ENCODE data around the gene ZDHHC24. TPM values are rescaled to one million over a fixed set of nuclear protein-coding genes. Genes with fewer than 3 reads are reported as not detected.

Gene ZDHHC24
- total and polyA plus RNA-seq, 8 donors: 2.6 to 73.9 (median 7.3) TPM

DNA sequence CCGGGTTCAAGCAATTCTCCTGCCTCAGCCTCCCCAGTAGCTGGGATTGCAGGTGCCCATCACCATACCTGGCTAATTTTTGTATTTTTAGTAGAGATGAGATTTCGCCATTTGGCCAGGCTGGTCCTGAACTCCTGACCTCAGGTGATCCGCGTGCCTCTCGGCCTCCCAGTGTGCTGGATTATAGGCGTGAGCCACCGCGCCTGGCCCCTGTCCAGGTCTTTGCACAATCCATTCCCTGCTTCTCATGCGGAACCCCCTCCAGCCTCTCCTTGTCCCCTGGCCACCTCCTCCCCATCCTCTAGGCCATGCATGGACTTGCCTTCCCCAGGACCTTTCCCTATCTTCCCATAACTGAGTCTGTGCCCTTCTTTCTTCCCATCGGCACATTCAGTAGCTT is 56.9 kb downstream of the ZDHHC24 start:
- DNase-seq: no peak
- WGBS, 5 donors: 85 to 95% (median 91%) methylated on average over 10 of the region's 10 CpGs

DNA sequence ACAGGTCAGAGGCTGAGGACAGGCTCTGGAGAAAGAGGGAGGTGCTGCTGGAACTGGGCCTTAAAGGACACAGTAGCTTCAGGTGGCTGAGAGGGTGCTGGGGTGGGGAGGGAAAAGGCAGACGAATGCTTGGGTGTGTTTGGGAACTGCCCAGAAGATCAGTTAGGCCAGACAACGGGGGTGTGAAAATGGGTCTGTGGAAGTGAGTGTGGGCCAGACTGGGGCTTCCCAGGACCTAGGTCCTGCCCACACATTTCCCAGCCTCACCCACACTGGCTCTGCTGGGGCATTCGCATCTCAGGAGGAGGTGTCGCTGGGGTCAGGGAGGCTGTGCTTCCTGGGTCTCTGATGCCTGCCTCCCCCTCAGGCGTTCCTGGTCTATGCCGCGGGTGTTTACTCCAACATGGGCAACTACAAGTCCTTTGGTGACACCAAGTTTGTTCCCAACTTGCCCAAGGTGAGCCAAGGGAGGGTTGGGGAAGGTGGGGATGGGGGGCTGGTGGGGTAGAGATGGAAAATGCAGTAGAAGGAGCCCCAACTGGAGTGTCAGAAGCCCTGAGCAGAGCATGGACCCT is 61.0 kb downstream of the ZDHHC24 start:
- H3K36me3 ChIP-seq: peaks cover 24 to 76% (median 75%) of the 10 kb centered on the region in 4 donors
- H3K9me3 ChIP-seq: no peaks in the 10 kb centered on the region
- no peak for TF ChIP-seq POLR2A (IDR thresholded peaks at IDR 0.05)
- TF ChIP-seq EP300 (IDR thresholded peaks at IDR 0.05): no peak
- no peak for TF ChIP-seq POLR2AphosphoS5 (IDR thresholded peaks at IDR 0.05)
- TF ChIP-seq CTCF (IDR thresholded peaks at IDR 0.05): no peak
- no peaks in the 10 kb centered on the region for H3K27me3 ChIP-seq
- H3K4me1 ChIP-seq: peaks cover 0 to 12% (median 10%) of the 10 kb centered on the region in 4 donors
- H3K27ac ChIP-seq: no peak overlapping the region
- no peak for DNase-seq
- intact Hi-C loops (cut with DNase I; ENCODE audit: low total_unique reads): no loop called here
- 82 to 88% (median 86%) methylated on average over 5 to 7 of the region's 7 CpGs for WGBS, 5 donors
- H3K4me3 ChIP-seq: no peak overlapping the region

More for the DNA sequence above, 56.9 kb downstream of the ZDHHC24 start:
- H3K27me3 ChIP-seq: no peaks in the 10 kb centered on the region
- H3K4me1 ChIP-seq: no peaks in the 10 kb centered on the region
- no peak for TF ChIP-seq POLR2AphosphoS5 (IDR thresholded peaks at IDR 0.05)
- TF ChIP-seq POLR2A (IDR thresholded peaks at IDR 0.05): no peak
- TF ChIP-seq EP300 (IDR thresholded peaks at IDR 0.05): no peak
- no peak for TF ChIP-seq CTCF (IDR thresholded peaks at IDR 0.05)
- intact Hi-C loops (cut with DNase I; ENCODE audit: low total_unique reads): no loop called here
- H3K36me3 ChIP-seq: peaks cover 35 to 99% (median 96%) of the 10 kb centered on the region in 4 donors
- no peaks in the 10 kb centered on the region for H3K9me3 ChIP-seq
- H3K27ac ChIP-seq: no peak overlapping the region
- H3K4me3 ChIP-seq: no peak overlapping the region

GRCh38 chr11:66480117-66480938 is 65.5 kb downstream of the ZDHHC24 start, which contains the start of gene DPP3:
DPP3 (plus strand) TSS chr11:66480434; CDS start chr11:66482201, 1,767 bp downstream.
- 0 to 1% (median 1%) methylated on average over 27 to 62 of the region's 62 CpGs for WGBS, 5 donors
- peak within 1 kb of the TSS; percentile 88 to 96 (median 94) for H3K27ac ChIP-seq

More at GRCh38 chr11:66480117-66480938, 65.5 kb downstream of the ZDHHC24 start, which contains the start of gene DPP3:
- intact Hi-C loops (cut with DNase I; ENCODE audit: low total_unique reads): no loop called here
- peak; percentile 99 for DNase-seq
- peak in 2 of 4 donors; percentile 69 to 84 for TF ChIP-seq POLR2A (IDR thresholded peaks at IDR 0.05)
- TF ChIP-seq POLR2AphosphoS5 (IDR thresholded peaks at IDR 0.05): peak; percentile 86 to 96 (median 93)
- peak in 2 of 7 experiments; percentile 6 to 8 for TF ChIP-seq CTCF (IDR thresholded peaks at IDR 0.05)
- TF ChIP-seq EP300 (IDR thresholded peaks at IDR 0.05): no peak
- H3K4me3 ChIP-seq: peak within 1 kb of the TSS; percentile 61 to 73 (median 65)
- peaks cover 0 to 47% (median 41%) of the 10 kb centered on the region in 4 donors for H3K36me3 ChIP-seq
- H3K27me3 ChIP-seq: no peaks in the 10 kb centered on the region
- no peaks in the 10 kb centered on the region for H3K9me3 ChIP-seq
- H3K4me1 ChIP-seq: peaks cover 0 to 29% (median 21%) of the 10 kb centered on the region in 4 donors
